HT-29 (cell line): ENCODE measurements around the gene TXNDC12. TPM values are rescaled to one million over a fixed set of nuclear protein-coding genes. Genes with fewer than 3 reads are reported as not detected.

Experiments
- DNase-seq: peaks from one replicate; pipeline ENCODE4 v3.0.0-alpha.2; 2015; ENCODE audit warnings: low spot score
- small RNA-seq: library from RNA; depleted of rRNA; stranded (forward); fragments of <200 nt; gene quantifications from one replicate; pipeline ENCODE3, GENCODE V24; 2014
- total RNA-seq: library from RNA; depleted of rRNA; stranded (reverse); fragments of >200 nt; shearing (Covaris generic); gene quantifications from 2 replicates; pipeline ENCODE4 v1.2.3, GENCODE V29; 2014; rRNA removed

TXNDC12 gene
- total RNA-seq, 1 experiment from 2014 or later: 28.7 TPM

GRCh38 chr1:51998701-51999100 is 56.3 kb downstream of the TXNDC12 start:
- DNase-seq: no peak

- no peak for DNase-seq
Measured at GRCh38 chr1:51997974-51998382, 57.0 kb downstream of the TXNDC12 start.

GRCh38 chr1:51990478-51990965 is 64.5 kb downstream of the TXNDC12 start, which contains the start of gene RAB3B:
RAB3B (minus strand) TSS chr1:51990700; CDS start chr1:51977117, 13,583 bp downstream.
- peak; percentile 61 for DNase-seq

GRCh38 chr1:51989582-51990477 is 65.2 kb downstream of the TXNDC12 start:
- no peak for DNase-seq

- no peak for DNase-seq
Measured at GRCh38 chr1:51988254-51988653, 66.7 kb downstream of the TXNDC12 start.

GRCh38 chr1:51986718-51987117 is 68.3 kb downstream of the TXNDC12 start:
- no peak for DNase-seq

GRCh38 chr1:51982161-51982560 is 72.8 kb downstream of the TXNDC12 start:
- no peak for DNase-seq

- no peak for DNase-seq
Measured at GRCh38 chr1:51981555-51981954, 73.4 kb downstream of the TXNDC12 start.

GRCh38 chr1:51978099-51978498 is 76.9 kb downstream of the TXNDC12 start:
- DNase-seq: no peak

- DNase-seq: peak; percentile 44
Measured at GRCh38 chr1:51976846-51977602, 78.0 kb downstream of the TXNDC12 start.

- no peak for DNase-seq
Measured at GRCh38 chr1:51973587-51974474, 81.2 kb downstream of the TXNDC12 start.

Small RNA genes within 50 kb of the gene (small RNA-seq; reads per million reads assigned to genes)
- not detected for gene RN7SL290P
- 3.6 reads per million, percentile 78 among the genes with 10 or more reads in this experiment for gene RNA5SP48

Other genes starting within 250 kb of the TXNDC12 start
- gene NRDC, start 176.5 kb downstream of the TXNDC12 start, total RNA-seq: 24.6 and 41.1 TPM in 2 replicates
- gene RAB3B, start 64.5 kb downstream of the TXNDC12 start, total RNA-seq: 0.20 and 0.26 TPM in 2 replicates
- gene KTI12, start 21.4 kb downstream of the TXNDC12 start, total RNA-seq: 20.7 and 24.5 TPM in 2 replicates
- 19.0 and 22.6 TPM in 2 replicates for gene BTF3L4, start 1.1 kb upstream of the TXNDC12 start, total RNA-seq
- gene ZFYVE9, start 86.9 kb upstream of the TXNDC12 start, total RNA-seq: 5.3 and 6.3 TPM in 2 replicates